Measurements from ENCODE around the gene VPS13D. TPM values are rescaled to one million over a fixed set of nuclear protein-coding genes. Genes with fewer than 3 reads are reported as not detected.

The VPS13D gene
- total and polyA plus RNA-seq, 4 donors = 10.2 to 68.3 (median 12.6) TPM

DNA sequence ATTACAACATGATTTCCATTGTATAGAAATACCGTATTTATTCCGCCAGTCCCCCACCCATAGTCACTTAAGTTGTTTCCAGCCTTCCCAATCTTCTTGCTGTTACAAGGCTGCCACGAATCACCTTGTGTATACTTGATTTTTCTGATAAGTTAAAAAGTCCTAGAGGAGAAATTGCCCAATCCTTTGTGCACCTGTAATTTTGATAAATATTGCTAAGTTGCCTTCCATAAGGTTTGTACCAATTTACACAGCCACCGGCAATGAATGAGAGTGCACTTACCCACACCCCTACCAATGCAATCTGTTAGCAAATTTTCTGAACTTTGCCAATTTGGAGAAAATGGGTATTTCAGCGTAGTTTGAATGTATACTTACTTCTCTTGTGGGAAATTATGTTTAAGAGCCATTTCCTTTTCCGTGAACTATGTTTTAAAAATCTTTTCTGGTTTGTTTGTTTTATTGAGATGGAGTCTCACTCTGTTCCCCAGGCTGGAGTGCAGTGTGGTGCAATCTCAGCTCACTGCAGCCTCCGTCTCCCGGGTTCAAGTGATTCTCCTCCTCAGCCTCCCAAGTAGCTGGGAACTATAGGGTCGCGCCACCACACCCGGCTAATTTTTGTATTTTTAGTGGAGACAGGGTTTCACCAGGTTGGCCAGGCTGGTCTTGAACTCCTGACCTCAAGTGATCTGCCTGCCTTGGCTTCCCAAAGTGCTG is 300.8 kb downstream of the VPS13D start:
- Histone ChIP-seq H3K9ac (ENCODE audit: low read depth in 1 of 2, low read length in 2 of 2) (no peak overlapping the region), H3K4me1 (ENCODE audit: control insufficient read depth in 4 of 4, insufficient read depth in 4 of 4, low read length in 3 of 4) (peaks cover 10 to 37% (median 22%) of the 10 kb centered on the region in 4 donors), H3K36me3 (ENCODE audit: control insufficient read depth in 4 of 4, insufficient read depth in 3 of 4, low read depth in 1 of 4, low read length in 3 of 4) (peaks cover 0 to 2% (median 0%) of the 10 kb centered on the region in 4 donors), H3K27ac (ENCODE audit: low read depth in 1 of 2, low read length in 2 of 2) (peak overlapping the region in 1 of 2 donors; percentile 76), H3K27me3 (ENCODE audit: control insufficient read depth in 4 of 4, insufficient read depth in 4 of 4, low read length in 3 of 4) (no peaks in the 10 kb centered on the region), H3K9me3 (ENCODE audit: control insufficient read depth in 4 of 4, low read length in 3 of 4) (no peaks in the 10 kb centered on the region), H3K4me3 (ENCODE audit: low read depth in 1 of 3, low read length in 3 of 3) (no peak overlapping the region)
- TF ChIP-seq HNF4G (IDR thresholded peaks at IDR 0.05) (no peak), TAF1 (conservative IDR thresholded peaks at IDR 0.05) (no peak), GABPA (IDR thresholded peaks at IDR 0.05 in 1 of 2, conservative IDR thresholded peaks at IDR 0.05 in 1 of 2) (no peak), FOXA2 (IDR thresholded peaks at IDR 0.05) (no peak), JUND (IDR thresholded peaks at IDR 0.05) (no peak), RAD21 (IDR thresholded peaks at IDR 0.05) (peak in 1 of 2 donors; percentile 19), HNF4A (conservative IDR thresholded peaks at IDR 0.05) (peak in 1 of 2 donors; percentile 29), RXRA (IDR thresholded peaks at IDR 0.05) (peak; percentile 18 to 52), YY1 (IDR thresholded peaks at IDR 0.05) (peak; percentile 16)
- TF ChIP-seq, protein P1, sequence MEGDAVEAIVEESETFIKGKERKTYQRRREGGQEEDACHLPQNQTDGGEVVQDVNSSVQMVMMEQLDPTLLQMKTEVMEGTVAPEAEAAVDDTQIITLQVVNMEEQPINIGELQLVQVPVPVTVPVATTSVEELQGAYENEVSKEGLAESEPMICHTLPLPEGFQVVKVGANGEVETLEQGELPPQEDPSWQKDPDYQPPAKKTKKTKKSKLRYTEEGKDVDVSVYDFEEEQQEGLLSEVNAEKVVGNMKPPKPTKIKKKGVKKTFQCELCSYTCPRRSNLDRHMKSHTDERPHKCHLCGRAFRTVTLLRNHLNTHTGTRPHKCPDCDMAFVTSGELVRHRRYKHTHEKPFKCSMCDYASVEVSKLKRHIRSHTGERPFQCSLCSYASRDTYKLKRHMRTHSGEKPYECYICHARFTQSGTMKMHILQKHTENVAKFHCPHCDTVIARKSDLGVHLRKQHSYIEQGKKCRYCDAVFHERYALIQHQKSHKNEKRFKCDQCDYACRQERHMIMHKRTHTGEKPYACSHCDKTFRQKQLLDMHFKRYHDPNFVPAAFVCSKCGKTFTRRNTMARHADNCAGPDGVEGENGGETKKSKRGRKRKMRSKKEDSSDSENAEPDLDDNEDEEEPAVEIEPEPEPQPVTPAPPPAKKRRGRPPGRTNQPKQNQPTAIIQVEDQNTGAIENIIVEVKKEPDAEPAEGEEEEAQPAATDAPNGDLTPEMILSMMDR (IDR thresholded peaks at IDR 0.05; ENCODE audit: low read depth, low read length, missing input control) = no peak
- TF ChIP-seq, protein P2, sequence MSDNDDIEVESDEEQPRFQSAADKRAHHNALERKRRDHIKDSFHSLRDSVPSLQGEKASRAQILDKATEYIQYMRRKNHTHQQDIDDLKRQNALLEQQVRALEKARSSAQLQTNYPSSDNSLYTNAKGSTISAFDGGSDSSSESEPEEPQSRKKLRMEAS (IDR thresholded peaks at IDR 0.05) = peak; percentile 10
- TF ChIP-seq, protein P3, sequence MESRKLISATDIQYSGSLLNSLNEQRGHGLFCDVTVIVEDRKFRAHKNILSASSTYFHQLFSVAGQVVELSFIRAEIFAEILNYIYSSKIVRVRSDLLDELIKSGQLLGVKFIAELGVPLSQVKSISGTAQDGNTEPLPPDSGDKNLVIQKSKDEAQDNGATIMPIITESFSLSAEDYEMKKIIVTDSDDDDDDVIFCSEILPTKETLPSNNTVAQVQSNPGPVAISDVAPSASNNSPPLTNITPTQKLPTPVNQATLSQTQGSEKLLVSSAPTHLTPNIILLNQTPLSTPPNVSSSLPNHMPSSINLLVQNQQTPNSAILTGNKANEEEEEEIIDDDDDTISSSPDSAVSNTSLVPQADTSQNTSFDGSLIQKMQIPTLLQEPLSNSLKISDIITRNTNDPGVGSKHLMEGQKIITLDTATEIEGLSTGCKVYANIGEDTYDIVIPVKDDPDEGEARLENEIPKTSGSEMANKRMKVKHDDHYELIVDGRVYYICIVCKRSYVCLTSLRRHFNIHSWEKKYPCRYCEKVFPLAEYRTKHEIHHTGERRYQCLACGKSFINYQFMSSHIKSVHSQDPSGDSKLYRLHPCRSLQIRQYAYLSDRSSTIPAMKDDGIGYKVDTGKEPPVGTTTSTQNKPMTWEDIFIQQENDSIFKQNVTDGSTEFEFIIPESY (IDR thresholded peaks at IDR 0.05) = no peak
- no peak for DNase-seq (ENCODE audit: low spot score)
- 63% methylated on average over 11 of the region's 11 CpGs for WGBS

DNA sequence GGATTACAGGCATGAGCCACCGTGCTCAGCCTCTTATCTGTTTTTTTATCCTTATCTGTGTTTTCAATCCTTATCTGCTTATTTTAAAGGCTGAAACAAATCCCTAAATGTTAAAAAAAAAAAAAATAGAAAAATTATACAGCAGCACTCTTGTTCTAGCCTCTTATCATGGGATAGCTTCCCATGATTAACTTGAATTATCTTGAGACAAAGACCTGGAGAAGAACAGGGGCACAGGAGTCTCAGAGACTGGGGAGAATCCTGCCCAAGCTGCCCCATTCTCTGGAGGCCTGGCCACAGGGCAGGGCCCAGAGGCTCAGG is 301.3 kb downstream of the VPS13D start:
- DNase-seq (ENCODE audit: low spot score) = no peak
- Histone ChIP-seq H3K9me3 (ENCODE audit: control insufficient read depth in 4 of 4, low read length in 3 of 4) (no peaks in the 10 kb centered on the region), H3K4me3 (ENCODE audit: low read depth in 1 of 3, low read length in 3 of 3) (no peak overlapping the region), H3K27me3 (ENCODE audit: control insufficient read depth in 4 of 4, insufficient read depth in 4 of 4, low read length in 3 of 4) (no peaks in the 10 kb centered on the region), H3K9ac (ENCODE audit: low read depth in 1 of 2, low read length in 2 of 2) (no peak overlapping the region), H3K4me1 (ENCODE audit: control insufficient read depth in 4 of 4, insufficient read depth in 4 of 4, low read length in 3 of 4) (peaks cover 10 to 37% (median 20%) of the 10 kb centered on the region in 4 donors), H3K36me3 (ENCODE audit: control insufficient read depth in 4 of 4, insufficient read depth in 3 of 4, low read depth in 1 of 4, low read length in 3 of 4) (peaks cover 0 to 2% (median 0%) of the 10 kb centered on the region in 4 donors), H3K27ac (ENCODE audit: low read depth in 1 of 2, low read length in 2 of 2) (peak overlapping the region in 1 of 2 donors; percentile 37)
- no peak for TF ChIP-seq RAD21 (IDR thresholded peaks at IDR 0.05)
- TF ChIP-seq, protein P3 (IDR thresholded peaks at IDR 0.05) = no peak
- no peak for TF ChIP-seq HNF4A (conservative IDR thresholded peaks at IDR 0.05)
- TF ChIP-seq SP1 (IDR thresholded peaks at IDR 0.05) = no peak
- TF ChIP-seq GABPA (IDR thresholded peaks at IDR 0.05 in 1 of 2, conservative IDR thresholded peaks at IDR 0.05 in 1 of 2) = no peak
- TF ChIP-seq NR2F2 (IDR thresholded peaks at IDR 0.05) = no peak
- TF ChIP-seq, protein P4, sequence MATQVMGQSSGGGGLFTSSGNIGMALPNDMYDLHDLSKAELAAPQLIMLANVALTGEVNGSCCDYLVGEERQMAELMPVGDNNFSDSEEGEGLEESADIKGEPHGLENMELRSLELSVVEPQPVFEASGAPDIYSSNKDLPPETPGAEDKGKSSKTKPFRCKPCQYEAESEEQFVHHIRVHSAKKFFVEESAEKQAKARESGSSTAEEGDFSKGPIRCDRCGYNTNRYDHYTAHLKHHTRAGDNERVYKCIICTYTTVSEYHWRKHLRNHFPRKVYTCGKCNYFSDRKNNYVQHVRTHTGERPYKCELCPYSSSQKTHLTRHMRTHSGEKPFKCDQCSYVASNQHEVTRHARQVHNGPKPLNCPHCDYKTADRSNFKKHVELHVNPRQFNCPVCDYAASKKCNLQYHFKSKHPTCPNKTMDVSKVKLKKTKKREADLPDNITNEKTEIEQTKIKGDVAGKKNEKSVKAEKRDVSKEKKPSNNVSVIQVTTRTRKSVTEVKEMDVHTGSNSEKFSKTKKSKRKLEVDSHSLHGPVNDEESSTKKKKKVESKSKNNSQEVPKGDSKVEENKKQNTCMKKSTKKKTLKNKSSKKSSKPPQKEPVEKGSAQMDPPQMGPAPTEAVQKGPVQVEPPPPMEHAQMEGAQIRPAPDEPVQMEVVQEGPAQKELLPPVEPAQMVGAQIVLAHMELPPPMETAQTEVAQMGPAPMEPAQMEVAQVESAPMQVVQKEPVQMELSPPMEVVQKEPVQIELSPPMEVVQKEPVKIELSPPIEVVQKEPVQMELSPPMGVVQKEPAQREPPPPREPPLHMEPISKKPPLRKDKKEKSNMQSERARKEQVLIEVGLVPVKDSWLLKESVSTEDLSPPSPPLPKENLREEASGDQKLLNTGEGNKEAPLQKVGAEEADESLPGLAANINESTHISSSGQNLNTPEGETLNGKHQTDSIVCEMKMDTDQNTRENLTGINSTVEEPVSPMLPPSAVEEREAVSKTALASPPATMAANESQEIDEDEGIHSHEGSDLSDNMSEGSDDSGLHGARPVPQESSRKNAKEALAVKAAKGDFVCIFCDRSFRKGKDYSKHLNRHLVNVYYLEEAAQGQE (IDR thresholded peaks at IDR 0.05) = no peak
- TF ChIP-seq FOXA1 (IDR thresholded peaks at IDR 0.05) = no peak
- no peak for TF ChIP-seq RXRA (IDR thresholded peaks at IDR 0.05)
- TF ChIP-seq, protein P2 (IDR thresholded peaks at IDR 0.05) = no peak
- TF ChIP-seq, protein P5, sequence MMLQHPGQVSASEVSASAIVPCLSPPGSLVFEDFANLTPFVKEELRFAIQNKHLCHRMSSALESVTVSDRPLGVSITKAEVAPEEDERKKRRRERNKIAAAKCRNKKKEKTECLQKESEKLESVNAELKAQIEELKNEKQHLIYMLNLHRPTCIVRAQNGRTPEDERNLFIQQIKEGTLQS (IDR thresholded peaks at IDR 0.05) = no peak
- no peak for TF ChIP-seq FOXA2 (IDR thresholded peaks at IDR 0.05)
- TF ChIP-seq HNF4G (IDR thresholded peaks at IDR 0.05) = no peak
- TF ChIP-seq JUND (IDR thresholded peaks at IDR 0.05) = no peak
- no peak for TF ChIP-seq TAF1 (conservative IDR thresholded peaks at IDR 0.05)
- TF ChIP-seq, protein P1 (IDR thresholded peaks at IDR 0.05; ENCODE audit: low read depth, low read length, missing input control) = no peak
- 23% methylated on average over 1 of the region's 1 CpG for WGBS

Measured in liver (tissue), 9 donors.